Astrocyte (in vitro differentiated cells and primary cell): ENCODE data around the gene FHAD1. TPM values are rescaled to one million over a fixed set of nuclear protein-coding genes. Genes with fewer than 3 reads are reported as not detected.

Source experiments
- DNase-seq: peaks from one replicate; pipeline ENCODE4 v3.0.0-alpha.2; 2010; ENCODE audit warnings: low read depth
- FAIRE-seq: peaks from 2 replicates; lab custom pipeline; 2011; peaks lifted over from hg19 to GRCh38; lab: Jason Lieb, UNC
- H2AFZ ChIP-seq: 2 replicates; pipeline ENCODE4 v1.6.0; 2012; ENCODE audit warnings: low read depth, low read length, inconsistent platforms
- H3K27ac ChIP-seq: 2 replicates; pipeline ENCODE4 v1.5.1; 2011; ENCODE audit warnings: low read depth, low read length, inconsistent platforms
- H3K27me3 ChIP-seq: 2 replicates; pipeline ENCODE4 v1.6.0; 2011; ENCODE audit warnings: low read length, inconsistent platforms; ENCODE audit not compliant: insufficient read depth
- H3K36me3 ChIP-seq: 2 replicates; pipeline ENCODE4 v1.5.1; 2011; ENCODE audit warnings: low read length, inconsistent platforms; ENCODE audit not compliant: insufficient read depth
- H3K4me1 ChIP-seq: 2 replicates; pipeline ENCODE4 v1.5.1; 2011; ENCODE audit warnings: low read length, inconsistent platforms; ENCODE audit not compliant: insufficient read depth
- H3K4me2 ChIP-seq: 2 replicates; pipeline ENCODE4 v1.6.0; 2012; ENCODE audit warnings: low read length, inconsistent platforms
- H3K4me3 ChIP-seq: 2 replicates; pipeline ENCODE4 v1.5.1; 2011; ENCODE audit warnings: low read depth, mild to moderate bottlenecking, low read length, inconsistent platforms; ENCODE audit not compliant: insufficient read depth
- H3K79me2 ChIP-seq: 2 replicates; pipeline ENCODE4 v1.6.0; 2012; ENCODE audit warnings: mild to moderate bottlenecking, low read length, inconsistent platforms; ENCODE audit not compliant: insufficient read depth
- H3K9ac ChIP-seq: 2 replicates; pipeline ENCODE4 v1.6.0; 2012; ENCODE audit warnings: mild to moderate bottlenecking, low read length, inconsistent platforms
- H3K9me3 ChIP-seq: 2 replicates; pipeline ENCODE4 v1.5.1; 2012; ENCODE audit warnings: low read depth, mild to moderate bottlenecking, low read length, inconsistent platforms; ENCODE audit not compliant: insufficient read depth
- H4K20me1 ChIP-seq: 2 replicates; pipeline ENCODE4 v1.6.0; 2012; ENCODE audit warnings: low read length, inconsistent platforms; ENCODE audit not compliant: insufficient read depth
- H3K27ac Mint-ChIP-seq: one replicate; pipeline ENCODE4 v1.8.0; 2021; ENCODE audit warnings: mild to moderate bottlenecking, mixed read lengths; ENCODE audit not compliant: unreplicated experiment
- H3K27me3 Mint-ChIP-seq: one replicate; pipeline ENCODE4 v1.8.0; 2021; ENCODE audit warnings: low read depth, mixed read lengths; ENCODE audit not compliant: unreplicated experiment
- H3K36me3 Mint-ChIP-seq: one replicate; pipeline ENCODE4 v1.8.0; 2021; ENCODE audit warnings: low read depth, mixed read lengths; ENCODE audit not compliant: unreplicated experiment
- H3K4me1 Mint-ChIP-seq: one replicate; pipeline ENCODE4 v1.8.0; 2021; ENCODE audit warnings: low read depth, mixed read lengths; ENCODE audit not compliant: unreplicated experiment
- H3K4me3 Mint-ChIP-seq: one replicate; pipeline ENCODE4 v1.8.0; 2021; ENCODE audit warnings: mild to moderate bottlenecking, moderate library complexity, mixed read lengths; ENCODE audit not compliant: unreplicated experiment
- H3K9me3 Mint-ChIP-seq: one replicate; pipeline ENCODE4 v1.8.0; 2021; ENCODE audit warnings: mild to moderate bottlenecking, mixed read lengths; ENCODE audit not compliant: unreplicated experiment
- CTCF ChIP-seq: IDR thresholded peaks from 2 replicates; pipeline ENCODE4 v1.5.1; 2011; ENCODE audit warnings: low read depth, mild to moderate bottlenecking, inconsistent platforms, low read length, moderate library complexity; ENCODE audit not compliant: insufficient read depth
- EZH2 ChIP-seq: IDR thresholded peaks from 2 replicates; pipeline ENCODE4 v1.6.1; 2012; ENCODE audit warnings: mild to moderate bottlenecking, low read length, inconsistent platforms; ENCODE audit not compliant: insufficient read depth
- total RNA-seq: library from RNA; stranded (reverse); gene quantifications from 2 replicates; pipeline ENCODE4 v1.2.1, GENCODE V29; 2021

The FHAD1 gene
- total RNA-seq, 1 donor from 2014 or later, result 0.25 TPM

- Histone ChIP-seq H3K4me1 (no peaks in the 10 kb centered on the region), H4K20me1 (peaks cover 3% of the 10 kb centered on the region), H3K27me3 (no peaks in the 10 kb centered on the region), H3K4me2 (no peak overlapping the region), H2AFZ (no peak overlapping the region), H3K79me2 (no peaks in the 10 kb centered on the region), H3K27ac (no peak overlapping the region), H3K4me3 (no peak overlapping the region), H3K36me3 (no peaks in the 10 kb centered on the region), H3K9me3 (no peaks in the 10 kb centered on the region), H3K9ac (no peak overlapping the region)
- Mint-ChIP-seq H3K4me1 (no peaks in the 10 kb centered on the region), H3K27me3 (peaks cover 17% of the 10 kb centered on the region), H3K36me3 (no peaks in the 10 kb centered on the region), H3K27ac (no peak overlapping the region), H3K4me3 (no peak overlapping the region), H3K9me3 (no peaks in the 10 kb centered on the region)
- DNase-seq (no peak), FAIRE-seq (no peak)
- no peak for TF ChIP-seq EZH2
- no peak for TF ChIP-seq CTCF
Observed at GRCh38 chr1:15436881-15437442, 189.9 kb downstream of the FHAD1 start.

- H3K4me3 Mint-ChIP-seq, result no peak overlapping the region
- TF ChIP-seq CTCF (no peak), EZH2 (no peak)
- H3K27me3 ChIP-seq, result no peaks in the 10 kb centered on the region
- no peak for FAIRE-seq
- H3K4me1 ChIP-seq, result no peaks in the 10 kb centered on the region
- H3K36me3 ChIP-seq, result no peaks in the 10 kb centered on the region
- H3K4me2 ChIP-seq, result no peak overlapping the region
- no peak overlapping the region for H3K4me3 ChIP-seq
- H3K9ac ChIP-seq, result no peak overlapping the region
- no peaks in the 10 kb centered on the region for H3K9me3 ChIP-seq
- H3K4me1 Mint-ChIP-seq, result no peaks in the 10 kb centered on the region
- DNase-seq, result no peak
- no peaks in the 10 kb centered on the region for H4K20me1 ChIP-seq
- no peaks in the 10 kb centered on the region for H3K79me2 ChIP-seq
- peaks cover 21% of the 10 kb centered on the region for H3K27me3 Mint-ChIP-seq
- no peak overlapping the region for H3K27ac ChIP-seq
- no peak overlapping the region for H2AFZ ChIP-seq
- H3K9me3 Mint-ChIP-seq, result no peaks in the 10 kb centered on the region
- H3K36me3 Mint-ChIP-seq, result no peaks in the 10 kb centered on the region
- H3K27ac Mint-ChIP-seq, result no peak overlapping the region
Observed at GRCh38 chr1:15439325-15439724, 192.3 kb downstream of the FHAD1 start.

GRCh38 chr1:15440357-15440756 is 193.3 kb downstream of the FHAD1 start:
- Histone ChIP-seq H3K4me1 (no peaks in the 10 kb centered on the region), H2AFZ (no peak overlapping the region), H3K27me3 (no peaks in the 10 kb centered on the region), H3K36me3 (no peaks in the 10 kb centered on the region), H3K4me2 (no peak overlapping the region), H3K79me2 (no peaks in the 10 kb centered on the region), H3K4me3 (no peak overlapping the region), H3K27ac (no peak overlapping the region), H3K9me3 (no peaks in the 10 kb centered on the region), H4K20me1 (no peaks in the 10 kb centered on the region), H3K9ac (no peak overlapping the region)
- no peak for TF ChIP-seq EZH2
- no peak for FAIRE-seq
- Mint-ChIP-seq H3K4me1 (no peaks in the 10 kb centered on the region), H3K27me3 (peaks cover 23% of the 10 kb centered on the region), H3K9me3 (no peaks in the 10 kb centered on the region), H3K36me3 (no peaks in the 10 kb centered on the region), H3K4me3 (no peak overlapping the region), H3K27ac (no peak overlapping the region)
- no peak for DNase-seq
